ENCODE data around the gene COX6B1. TPM values are rescaled to one million over a fixed set of nuclear protein-coding genes. Genes with fewer than 3 reads are reported as not detected.
"Not testable (repeated sequence)": the region's sequence is repeated elsewhere in the genome, so short reads cannot be mapped to it uniquely, and the experiment has no call there.

The COX6B1 gene
- total RNA-seq, 1 donor from 2014 or later = 1,054 TPM

GRCh38 chr19:35656700-35657099 lies 8.6 kb downstream of the COX6B1 start:
- no peak for DNase-seq (ENCODE audit: low spot score)
- intact Hi-C loops (cut with DNase I) = no loop called here

GRCh38 chr19:35657904-35658700 lies 10.0 kb downstream of the COX6B1 start:
- intact Hi-C loops (cut with DNase I) = no loop called here
- DNase-seq (ENCODE audit: low spot score) = no peak

- no peak for DNase-seq (ENCODE audit: low spot score)
- intact Hi-C loops (cut with DNase I) = no loop called here
Measured at GRCh38 chr19:35661995-35662340, 13.8 kb downstream of the COX6B1 start.

- intact Hi-C loops (cut with DNase I) = no loop called here
- no peak for DNase-seq (ENCODE audit: low spot score)
Measured at GRCh38 chr19:35663981-35664380, 15.9 kb downstream of the COX6B1 start.

GRCh38 chr19:35665157-35665556 lies 17.0 kb downstream of the COX6B1 start:
- DNase-seq (ENCODE audit: low spot score) = no peak
- intact Hi-C loops (cut with DNase I) = no loop called here

GRCh38 chr19:35665604-35666003 lies 17.5 kb downstream of the COX6B1 start:
- intact Hi-C loops (cut with DNase I) = no loop called here
- no peak for DNase-seq (ENCODE audit: low spot score)

GRCh38 chr19:35666251-35666913 lies 18.3 kb downstream of the COX6B1 start, which contains the start of gene UPK1A:
TSS of gene UPK1A (plus strand) at chr19:35666517. CDS start at chr19:35666813, 296 bp downstream.
- no peak for DNase-seq (ENCODE audit: low spot score)
- intact Hi-C loops (cut with DNase I) = no loop called here

GRCh38 chr19:35669566-35669965 lies 21.4 kb downstream of the COX6B1 start:
- intact Hi-C loops (cut with DNase I) = no loop called here
- DNase-seq (ENCODE audit: low spot score) = no peak

- intact Hi-C loops (cut with DNase I) = no loop called here
- DNase-seq (ENCODE audit: low spot score) = no peak
Measured at GRCh38 chr19:35669974-35670373, 21.9 kb downstream of the COX6B1 start.

- DNase-seq (ENCODE audit: low spot score) = no peak
- intact Hi-C loops (cut with DNase I) = no loop called here
Measured at GRCh38 chr19:35670686-35671085, 22.6 kb downstream of the COX6B1 start.

- DNase-seq (ENCODE audit: low spot score) = no peak
- intact Hi-C loops (cut with DNase I) = no loop called here
Measured at GRCh38 chr19:35671818-35672217, 23.7 kb downstream of the COX6B1 start.

GRCh38 chr19:35673121-35673804 lies 25.1 kb downstream of the COX6B1 start:
- intact Hi-C loops (cut with DNase I) = no loop called here

GRCh38 chr19:35675589-35676140 lies 27.5 kb downstream of the COX6B1 start:
- intact Hi-C loops (cut with DNase I) = no loop called here

More at GRCh38 chr19:35673121-35673804, 25.1 kb downstream of the COX6B1 start:
- no peak for DNase-seq (ENCODE audit: low spot score)

GRCh38 chr19:35689836-35690235 lies 41.7 kb downstream of the COX6B1 start:
- no peak for DNase-seq (ENCODE audit: low spot score)
- intact Hi-C loops (cut with DNase I) = loop anchor here (5.0 kb wide), 1 partner anchor 143 kb away; the partner anchor contains the start of gene TMEM147

More at GRCh38 chr19:35675589-35676140, 27.5 kb downstream of the COX6B1 start:
- no peak for DNase-seq (ENCODE audit: low spot score)

- intact Hi-C loops (cut with DNase I) = loop anchor here (5.0 kb wide), 1 partner anchor 144 kb away; the partner anchor contains the start of gene TMEM147
- not testable (repeated sequence) for DNase-seq (ENCODE audit: low spot score)
Measured at GRCh38 chr19:35691106-35691505, 43.0 kb downstream of the COX6B1 start.

GRCh38 chr19:35692010-35692409 lies 43.9 kb downstream of the COX6B1 start:
- DNase-seq (ENCODE audit: low spot score) = no peak
- intact Hi-C loops (cut with DNase I) = loop anchor here (5.0 kb wide), 1 partner anchor 145 kb away; the partner anchor contains the start of gene TMEM147

- intact Hi-C loops (cut with DNase I) = loop anchor here (1.0 to 5.0 kb wide), 2 partner anchors 23 to 146 kb away; partner anchors contain the start of gene TMEM147
- no peak for DNase-seq (ENCODE audit: low spot score)
Measured at GRCh38 chr19:35693422-35693821, 45.3 kb downstream of the COX6B1 start.

GRCh38 chr19:35693835-35694599 lies 45.9 kb downstream of the COX6B1 start:
- intact Hi-C loops (cut with DNase I) = loop anchor here (1.0 to 5.0 kb wide), 3 partner anchors 22 to 237 kb away; partner anchors contain the start of gene TMEM147
- peak; percentile 92 for DNase-seq (ENCODE audit: low spot score)

GRCh38 chr19:35695895-35696422 lies 47.8 kb downstream of the COX6B1 start:
- DNase-seq (ENCODE audit: low spot score) = no peak
- intact Hi-C loops (cut with DNase I) = loop anchor here (2.0 kb wide), 1 partner anchor 235 kb away; no protein-coding TSS in a partner anchor

All from cardiac septum (tissue), 1 donor.